Astrocyte (in vitro differentiated cells and primary cell): ENCODE measurements around the gene ASCC3. TPM values are rescaled to one million over a fixed set of nuclear protein-coding genes. Genes with fewer than 3 reads are reported as not detected.

Source experiments
- DNase-seq: peaks from one replicate; pipeline ENCODE4 v3.0.0-alpha.2; 2010; ENCODE audit warnings: low read depth
- FAIRE-seq: peaks from 2 replicates; lab custom pipeline; 2011; peaks lifted over from hg19 to GRCh38; lab: Jason Lieb, UNC
- H2AFZ ChIP-seq: 2 replicates; pipeline ENCODE4 v1.6.0; 2012; ENCODE audit warnings: low read depth, low read length, inconsistent platforms
- H3K27ac ChIP-seq: 2 replicates; pipeline ENCODE4 v1.5.1; 2011; ENCODE audit warnings: low read depth, low read length, inconsistent platforms
- H3K27me3 ChIP-seq: 2 replicates; pipeline ENCODE4 v1.6.0; 2011; ENCODE audit warnings: low read length, inconsistent platforms; ENCODE audit not compliant: insufficient read depth
- H3K36me3 ChIP-seq: 2 replicates; pipeline ENCODE4 v1.5.1; 2011; ENCODE audit warnings: low read length, inconsistent platforms; ENCODE audit not compliant: insufficient read depth
- H3K4me1 ChIP-seq: 2 replicates; pipeline ENCODE4 v1.5.1; 2011; ENCODE audit warnings: low read length, inconsistent platforms; ENCODE audit not compliant: insufficient read depth
- H3K4me2 ChIP-seq: 2 replicates; pipeline ENCODE4 v1.6.0; 2012; ENCODE audit warnings: low read length, inconsistent platforms
- H3K4me3 ChIP-seq: 2 replicates; pipeline ENCODE4 v1.5.1; 2011; ENCODE audit warnings: low read depth, mild to moderate bottlenecking, low read length, inconsistent platforms; ENCODE audit not compliant: insufficient read depth
- H3K79me2 ChIP-seq: 2 replicates; pipeline ENCODE4 v1.6.0; 2012; ENCODE audit warnings: mild to moderate bottlenecking, low read length, inconsistent platforms; ENCODE audit not compliant: insufficient read depth
- H3K9ac ChIP-seq: 2 replicates; pipeline ENCODE4 v1.6.0; 2012; ENCODE audit warnings: mild to moderate bottlenecking, low read length, inconsistent platforms
- H3K9me3 ChIP-seq: 2 replicates; pipeline ENCODE4 v1.5.1; 2012; ENCODE audit warnings: low read depth, mild to moderate bottlenecking, low read length, inconsistent platforms; ENCODE audit not compliant: insufficient read depth
- H4K20me1 ChIP-seq: 2 replicates; pipeline ENCODE4 v1.6.0; 2012; ENCODE audit warnings: low read length, inconsistent platforms; ENCODE audit not compliant: insufficient read depth
- H3K27ac Mint-ChIP-seq: one replicate; pipeline ENCODE4 v1.8.0; 2021; ENCODE audit warnings: mild to moderate bottlenecking, mixed read lengths; ENCODE audit not compliant: unreplicated experiment
- H3K27me3 Mint-ChIP-seq: one replicate; pipeline ENCODE4 v1.8.0; 2021; ENCODE audit warnings: low read depth, mixed read lengths; ENCODE audit not compliant: unreplicated experiment
- H3K36me3 Mint-ChIP-seq: one replicate; pipeline ENCODE4 v1.8.0; 2021; ENCODE audit warnings: low read depth, mixed read lengths; ENCODE audit not compliant: unreplicated experiment
- H3K4me1 Mint-ChIP-seq: one replicate; pipeline ENCODE4 v1.8.0; 2021; ENCODE audit warnings: low read depth, mixed read lengths; ENCODE audit not compliant: unreplicated experiment
- H3K4me3 Mint-ChIP-seq: one replicate; pipeline ENCODE4 v1.8.0; 2021; ENCODE audit warnings: mild to moderate bottlenecking, moderate library complexity, mixed read lengths; ENCODE audit not compliant: unreplicated experiment
- H3K9me3 Mint-ChIP-seq: one replicate; pipeline ENCODE4 v1.8.0; 2021; ENCODE audit warnings: mild to moderate bottlenecking, mixed read lengths; ENCODE audit not compliant: unreplicated experiment
- CTCF ChIP-seq: IDR thresholded peaks from 2 replicates; pipeline ENCODE4 v1.5.1; 2011; ENCODE audit warnings: low read depth, mild to moderate bottlenecking, inconsistent platforms, low read length, moderate library complexity; ENCODE audit not compliant: insufficient read depth
- EZH2 ChIP-seq: IDR thresholded peaks from 2 replicates; pipeline ENCODE4 v1.6.1; 2012; ENCODE audit warnings: mild to moderate bottlenecking, low read length, inconsistent platforms; ENCODE audit not compliant: insufficient read depth
- total RNA-seq: library from RNA; stranded (reverse); gene quantifications from 2 replicates; pipeline ENCODE4 v1.2.1, GENCODE V29; 2021

Gene ASCC3
- total RNA-seq, 1 donor from 2014 or later = 138 TPM

DNA sequence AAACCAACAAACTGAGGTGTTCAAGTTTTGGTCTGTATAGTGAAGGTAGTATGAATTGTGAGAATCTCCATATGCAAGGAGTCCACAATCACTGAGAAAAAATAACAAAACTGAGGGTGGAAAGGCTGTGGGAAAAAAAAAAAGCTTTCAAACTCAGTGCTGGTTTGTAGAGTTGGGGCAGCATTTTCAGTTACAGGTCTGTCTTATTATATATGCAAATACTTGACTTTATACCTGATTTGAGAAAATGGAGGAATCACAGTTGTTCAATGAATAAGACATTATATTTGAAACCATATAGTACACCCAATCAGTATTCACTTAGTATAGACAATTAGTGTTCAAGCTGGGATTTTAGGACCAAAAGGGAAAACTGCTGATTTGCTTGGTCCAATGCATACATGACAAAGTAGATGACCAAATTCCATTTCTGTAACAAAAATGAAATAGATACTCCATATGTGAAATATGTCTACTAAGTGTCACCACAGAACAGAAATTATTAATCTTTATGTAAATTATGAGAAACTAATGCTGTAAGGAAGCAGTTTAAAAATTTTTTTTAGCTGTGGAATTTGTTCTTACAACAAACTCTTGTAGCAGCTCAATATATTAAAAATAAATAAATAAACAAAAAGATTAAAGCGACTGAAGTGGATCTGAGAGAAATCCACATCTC lies 187.7 kb downstream of the ASCC3 start:
- Histone ChIP-seq H3K4me1 (no peaks in the 10 kb centered on the region), H3K4me3 (no peak overlapping the region), H3K9ac (no peak overlapping the region), H4K20me1 (peaks cover 6% of the 10 kb centered on the region), H2AFZ (no peak overlapping the region), H3K9me3 (no peaks in the 10 kb centered on the region), H3K79me2 (no peaks in the 10 kb centered on the region), H3K27ac (no peak overlapping the region), H3K4me2 (no peak overlapping the region), H3K36me3 (no peaks in the 10 kb centered on the region), H3K27me3 (no peaks in the 10 kb centered on the region)
- no peak overlapping the region for H3K4me3 Mint-ChIP-seq
- no peak overlapping the region for H3K27ac Mint-ChIP-seq
- DNase-seq (no peak), FAIRE-seq (no peak)
- H3K9me3 Mint-ChIP-seq = no peaks in the 10 kb centered on the region
- no peaks in the 10 kb centered on the region for H3K27me3 Mint-ChIP-seq
- TF ChIP-seq CTCF = no peak
- no peak for TF ChIP-seq EZH2
- no peaks in the 10 kb centered on the region for H3K36me3 Mint-ChIP-seq
- no peaks in the 10 kb centered on the region for H3K4me1 Mint-ChIP-seq

DNA sequence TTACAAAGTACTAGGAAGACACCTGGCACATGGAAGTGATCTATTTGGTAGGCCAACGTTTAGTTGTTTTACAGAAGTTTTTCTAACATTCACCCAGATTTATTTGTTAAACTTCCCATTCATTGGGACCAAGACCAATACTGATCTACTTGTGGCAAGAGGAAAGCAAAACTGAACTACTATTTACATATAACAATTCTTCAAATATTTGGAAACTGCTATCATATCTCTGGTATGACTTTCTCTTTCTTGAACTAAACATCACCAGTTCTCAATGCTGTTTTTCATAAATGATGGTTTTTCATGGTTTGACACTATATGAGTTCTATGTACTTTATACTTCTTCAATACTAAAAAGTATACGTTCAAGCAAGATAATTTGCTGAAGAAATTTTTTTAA lies 189.2 kb downstream of the ASCC3 start:
- no peaks in the 10 kb centered on the region for H3K4me1 Mint-ChIP-seq
- no peaks in the 10 kb centered on the region for H3K27me3 ChIP-seq
- H2AFZ ChIP-seq = no peak overlapping the region
- H3K27ac Mint-ChIP-seq = no peak overlapping the region
- H3K4me3 ChIP-seq = no peak overlapping the region
- H3K27me3 Mint-ChIP-seq = no peaks in the 10 kb centered on the region
- no peak overlapping the region for H3K27ac ChIP-seq
- H3K9ac ChIP-seq = no peak overlapping the region
- DNase-seq = no peak
- peaks cover 2% of the 10 kb centered on the region for H3K36me3 Mint-ChIP-seq
- H3K4me3 Mint-ChIP-seq = no peak overlapping the region
- TF ChIP-seq EZH2 (no peak), CTCF (no peak)
- no peaks in the 10 kb centered on the region for H3K4me1 ChIP-seq
- no peaks in the 10 kb centered on the region for H3K9me3 Mint-ChIP-seq
- FAIRE-seq = peak; percentile 13
- no peaks in the 10 kb centered on the region for H3K9me3 ChIP-seq
- H3K36me3 ChIP-seq = no peaks in the 10 kb centered on the region
- H3K79me2 ChIP-seq = no peaks in the 10 kb centered on the region
- H3K4me2 ChIP-seq = no peak overlapping the region
- H4K20me1 ChIP-seq = peaks cover 6% of the 10 kb centered on the region

- Histone ChIP-seq H3K27me3 (no peaks in the 10 kb centered on the region), H4K20me1 (no peaks in the 10 kb centered on the region), H3K79me2 (no peaks in the 10 kb centered on the region), H2AFZ (no peak overlapping the region), H3K9ac (no peak overlapping the region), H3K27ac (no peak overlapping the region), H3K4me2 (no peak overlapping the region), H3K9me3 (no peaks in the 10 kb centered on the region), H3K36me3 (no peaks in the 10 kb centered on the region), H3K4me1 (no peaks in the 10 kb centered on the region), H3K4me3 (no peak overlapping the region)
- Mint-ChIP-seq H3K4me3 (no peak overlapping the region), H3K27ac (no peak overlapping the region), H3K36me3 (peaks cover 2% of the 10 kb centered on the region), H3K4me1 (peaks cover 9% of the 10 kb centered on the region), H3K27me3 (no peaks in the 10 kb centered on the region), H3K9me3 (no peaks in the 10 kb centered on the region)
- no peak for DNase-seq
- TF ChIP-seq CTCF (no peak), EZH2 (no peak)
- no peak for FAIRE-seq
Observed at GRCh38 chr6:100686216-100686615, 194.9 kb downstream of the ASCC3 start.
